ENCODE measurements around the gene CACFD1.

Gene CACFD1

GRCh38 chr9:133483611-133484010 lies 23.8 kb downstream of the CACFD1 start:
- Histone ChIP-seq H2AFZ (ENCODE audit: low read length, unreplicated experiment) (no peak overlapping the region), H3K27ac (ENCODE audit: low read depth, low read length) (no peak overlapping the region), H3K4me3 (ENCODE audit: low read depth, low read length) (no peak overlapping the region), H3K4me1 (ENCODE audit: control insufficient read depth, insufficient read depth, low read length, unreplicated experiment) (peaks cover 4% of the 10 kb centered on the region), H3K27me3 (ENCODE audit: insufficient read depth, low read length) (no peaks in the 10 kb centered on the region), H3K36me3 (ENCODE audit: insufficient read depth, low read length) (no peaks in the 10 kb centered on the region), H3K79me2 (ENCODE audit: control insufficient read depth, insufficient read depth, low read length, unreplicated experiment) (peaks cover 2% of the 10 kb centered on the region)

DNA sequence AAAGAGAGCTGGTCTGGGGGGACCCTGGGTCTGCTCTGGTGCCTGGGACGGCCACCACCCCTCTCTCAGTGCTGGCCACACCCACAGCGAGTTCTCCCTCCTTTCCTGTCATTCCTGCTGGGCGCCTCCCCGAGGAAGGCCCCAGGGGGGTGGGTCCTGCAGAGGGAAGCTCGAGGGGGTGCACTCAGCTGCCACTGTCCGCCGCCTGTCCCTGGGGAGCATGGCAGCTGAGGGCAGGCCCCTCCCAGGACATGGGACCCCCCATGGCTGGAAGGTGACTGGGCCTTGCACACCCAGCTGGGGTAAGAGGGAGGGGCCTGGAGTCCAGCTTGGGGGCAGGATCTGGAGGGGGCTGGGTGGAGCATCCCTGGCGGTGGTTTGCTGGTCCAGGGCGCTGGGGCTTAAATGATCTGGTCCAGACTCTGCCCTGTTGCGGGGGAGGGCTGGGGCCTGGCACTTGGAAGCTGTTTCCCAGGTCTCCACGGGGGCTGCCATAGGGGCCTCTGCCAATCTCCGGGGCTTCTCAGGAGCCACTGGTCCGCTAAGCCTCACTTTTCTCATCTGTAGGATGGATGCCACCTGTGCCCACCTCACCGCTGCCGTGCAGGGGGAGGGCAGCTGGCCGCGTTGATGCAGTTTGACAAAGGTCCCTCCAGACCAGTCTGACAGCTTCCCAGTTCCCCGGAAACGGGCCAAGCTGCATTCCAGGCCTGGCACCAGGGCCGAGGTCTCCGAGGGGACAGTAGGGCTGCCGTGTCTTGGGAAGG lies 25.1 kb downstream of the CACFD1 start:
- no peaks in the 10 kb centered on the region for H3K36me3 ChIP-seq (ENCODE audit: insufficient read depth, low read length)
- no peaks in the 10 kb centered on the region for H3K27me3 ChIP-seq (ENCODE audit: insufficient read depth, low read length)
- no peak overlapping the region for H3K4me3 ChIP-seq (ENCODE audit: low read depth, low read length)
- no peak overlapping the region for H3K27ac ChIP-seq (ENCODE audit: low read depth, low read length)
- no peak overlapping the region for H2AFZ ChIP-seq (ENCODE audit: low read length, unreplicated experiment)
- no peaks in the 10 kb centered on the region for H3K79me2 ChIP-seq (ENCODE audit: control insufficient read depth, insufficient read depth, low read length, unreplicated experiment)
- no peaks in the 10 kb centered on the region for H3K4me1 ChIP-seq (ENCODE audit: control insufficient read depth, insufficient read depth, low read length, unreplicated experiment)

GRCh38 chr9:133485531-133486260 lies 25.9 kb downstream of the CACFD1 start:
- Histone ChIP-seq H3K79me2 (ENCODE audit: control insufficient read depth, insufficient read depth, low read length, unreplicated experiment) (no peaks in the 10 kb centered on the region), H3K27me3 (ENCODE audit: insufficient read depth, low read length) (no peaks in the 10 kb centered on the region), H3K36me3 (ENCODE audit: insufficient read depth, low read length) (no peaks in the 10 kb centered on the region), H3K4me3 (ENCODE audit: low read depth, low read length) (no peak overlapping the region), H2AFZ (ENCODE audit: low read length, unreplicated experiment) (no peak overlapping the region), H3K27ac (ENCODE audit: low read depth, low read length) (no peak overlapping the region), H3K4me1 (ENCODE audit: control insufficient read depth, insufficient read depth, low read length, unreplicated experiment) (no peaks in the 10 kb centered on the region)

- H3K36me3 ChIP-seq (ENCODE audit: insufficient read depth, low read length) = no peaks in the 10 kb centered on the region
- H3K27me3 ChIP-seq (ENCODE audit: insufficient read depth, low read length) = no peaks in the 10 kb centered on the region
- H3K27ac ChIP-seq (ENCODE audit: low read depth, low read length) = no peak overlapping the region
- H2AFZ ChIP-seq (ENCODE audit: low read length, unreplicated experiment) = no peak overlapping the region
- no peak overlapping the region for H3K4me3 ChIP-seq (ENCODE audit: low read depth, low read length)
- no peaks in the 10 kb centered on the region for H3K79me2 ChIP-seq (ENCODE audit: control insufficient read depth, insufficient read depth, low read length, unreplicated experiment)
- no peaks in the 10 kb centered on the region for H3K4me1 ChIP-seq (ENCODE audit: control insufficient read depth, insufficient read depth, low read length, unreplicated experiment)
These were observed 27.6 kb downstream of the CACFD1 start for GRCh38 chr9:133487331-133487725.

- H3K79me2 ChIP-seq (ENCODE audit: control insufficient read depth, insufficient read depth, low read length, unreplicated experiment) = no peaks in the 10 kb centered on the region
- no peak overlapping the region for H3K4me3 ChIP-seq (ENCODE audit: low read depth, low read length)
- no peak overlapping the region for H3K27ac ChIP-seq (ENCODE audit: low read depth, low read length)
- no peaks in the 10 kb centered on the region for H3K4me1 ChIP-seq (ENCODE audit: control insufficient read depth, insufficient read depth, low read length, unreplicated experiment)
- H2AFZ ChIP-seq (ENCODE audit: low read length, unreplicated experiment) = no peak overlapping the region
- no peaks in the 10 kb centered on the region for H3K36me3 ChIP-seq (ENCODE audit: insufficient read depth, low read length)
- no peaks in the 10 kb centered on the region for H3K27me3 ChIP-seq (ENCODE audit: insufficient read depth, low read length)
These were observed 29.0 kb downstream of the CACFD1 start for GRCh38 chr9:133488686-133489252.

DNA sequence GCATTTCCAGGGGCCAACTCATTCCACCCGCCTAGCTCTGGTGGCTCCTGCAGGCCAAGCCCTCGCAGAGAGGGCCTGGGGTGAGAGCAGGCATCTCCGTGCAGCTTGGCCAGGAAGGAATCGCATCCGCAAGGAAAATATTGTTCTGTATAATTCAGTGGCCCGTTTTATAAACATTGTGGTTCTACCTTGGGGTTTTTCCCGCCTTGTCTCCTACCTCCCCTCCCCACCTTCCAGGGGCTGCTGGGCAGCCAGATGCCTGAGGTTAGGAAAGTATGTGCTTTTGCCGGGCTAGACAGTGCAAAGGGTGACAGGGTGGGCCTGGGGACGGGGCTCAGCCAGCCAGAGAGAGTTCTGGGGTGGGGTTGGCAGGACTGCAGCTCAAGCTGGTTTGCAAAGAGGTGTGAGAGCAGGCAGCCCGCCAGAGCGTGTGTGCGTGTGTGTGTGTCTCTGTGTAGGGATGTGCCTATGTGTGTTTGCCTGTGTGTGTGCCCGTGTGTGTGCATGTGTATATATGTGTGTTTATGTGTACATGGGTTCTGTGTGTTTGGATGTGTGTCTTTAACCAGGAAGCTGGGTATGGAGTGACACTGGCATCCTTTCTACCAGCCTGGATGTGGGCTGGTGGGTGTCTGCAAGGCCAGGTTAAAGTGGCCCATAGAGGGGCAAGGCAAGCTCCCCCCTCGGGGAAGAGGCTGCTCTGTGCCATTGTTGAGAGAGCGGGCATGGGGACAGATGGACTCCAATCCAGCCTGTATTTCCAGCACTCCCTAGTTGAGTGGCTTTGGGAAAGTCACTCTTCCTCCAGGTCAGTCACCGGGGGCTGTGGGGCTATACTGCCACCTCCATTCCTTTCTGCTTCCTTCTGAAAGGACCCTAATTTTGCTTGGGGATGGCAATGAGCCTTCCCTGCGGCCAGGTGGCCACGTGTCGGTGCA lies 29.7 kb downstream of the CACFD1 start:
- Histone ChIP-seq H3K36me3 (ENCODE audit: insufficient read depth, low read length) (no peaks in the 10 kb centered on the region), H3K27ac (ENCODE audit: low read depth, low read length) (no peak overlapping the region), H3K4me3 (ENCODE audit: low read depth, low read length) (no peak overlapping the region), H2AFZ (ENCODE audit: low read length, unreplicated experiment) (no peak overlapping the region), H3K79me2 (ENCODE audit: control insufficient read depth, insufficient read depth, low read length, unreplicated experiment) (no peaks in the 10 kb centered on the region), H3K4me1 (ENCODE audit: control insufficient read depth, insufficient read depth, low read length, unreplicated experiment) (no peaks in the 10 kb centered on the region), H3K27me3 (ENCODE audit: insufficient read depth, low read length) (no peaks in the 10 kb centered on the region)

DNA sequence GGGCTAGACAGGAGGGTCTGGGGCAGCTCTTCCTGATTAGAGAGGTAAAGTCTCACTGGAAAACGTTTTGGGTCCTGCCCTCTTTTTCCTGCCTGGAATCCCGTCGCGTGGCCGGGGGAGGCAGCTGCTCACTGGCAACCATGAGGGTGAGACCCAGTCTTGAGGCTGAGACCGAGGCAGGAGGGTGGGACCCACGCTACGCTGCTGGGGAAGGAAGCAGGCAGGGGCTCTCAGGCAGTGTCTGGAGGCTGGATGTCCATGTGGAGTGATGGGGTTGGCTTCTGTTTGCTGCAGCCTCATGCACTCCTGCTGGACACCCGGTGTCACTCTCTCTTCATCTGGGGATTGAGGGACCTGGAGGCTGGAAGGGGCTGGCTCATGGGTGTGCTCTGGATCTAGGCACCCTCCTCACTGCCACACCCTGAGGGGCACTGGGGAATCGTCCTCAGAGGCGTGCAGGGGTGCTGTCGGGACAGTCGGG lies 30.5 kb downstream of the CACFD1 start:
- Histone ChIP-seq H3K27ac (ENCODE audit: low read depth, low read length) (no peak overlapping the region), H3K4me3 (ENCODE audit: low read depth, low read length) (no peak overlapping the region), H3K27me3 (ENCODE audit: insufficient read depth, low read length) (no peaks in the 10 kb centered on the region), H2AFZ (ENCODE audit: low read length, unreplicated experiment) (no peak overlapping the region), H3K36me3 (ENCODE audit: insufficient read depth, low read length) (no peaks in the 10 kb centered on the region), H3K79me2 (ENCODE audit: control insufficient read depth, insufficient read depth, low read length, unreplicated experiment) (no peaks in the 10 kb centered on the region), H3K4me1 (ENCODE audit: control insufficient read depth, insufficient read depth, low read length, unreplicated experiment) (no peaks in the 10 kb centered on the region)

GRCh38 chr9:133490865-133491655 lies 31.3 kb downstream of the CACFD1 start:
- Histone ChIP-seq H3K4me3 (ENCODE audit: low read depth, low read length) (no peak overlapping the region), H2AFZ (ENCODE audit: low read length, unreplicated experiment) (no peak overlapping the region), H3K36me3 (ENCODE audit: insufficient read depth, low read length) (no peaks in the 10 kb centered on the region), H3K27me3 (ENCODE audit: insufficient read depth, low read length) (no peaks in the 10 kb centered on the region), H3K27ac (ENCODE audit: low read depth, low read length) (no peak overlapping the region), H3K79me2 (ENCODE audit: control insufficient read depth, insufficient read depth, low read length, unreplicated experiment) (no peaks in the 10 kb centered on the region), H3K4me1 (ENCODE audit: control insufficient read depth, insufficient read depth, low read length, unreplicated experiment) (no peaks in the 10 kb centered on the region)

- Histone ChIP-seq H3K4me1 (ENCODE audit: control insufficient read depth, insufficient read depth, low read length, unreplicated experiment) (no peaks in the 10 kb centered on the region), H3K79me2 (ENCODE audit: control insufficient read depth, insufficient read depth, low read length, unreplicated experiment) (no peaks in the 10 kb centered on the region), H3K4me3 (ENCODE audit: low read depth, low read length) (no peak overlapping the region), H3K36me3 (ENCODE audit: insufficient read depth, low read length) (no peaks in the 10 kb centered on the region), H3K27ac (ENCODE audit: low read depth, low read length) (no peak overlapping the region), H3K27me3 (ENCODE audit: insufficient read depth, low read length) (peaks cover 1% of the 10 kb centered on the region; the same call in 1 of the 2 replicates), H2AFZ (ENCODE audit: low read length, unreplicated experiment) (no peak overlapping the region)
These were observed 31.8 kb downstream of the CACFD1 start for GRCh38 chr9:133491656-133491925.

Measured in ACC112 (cell line).